GM12874 (cell line): ENCODE results near the gene FHIP1A.

ENCODE experiments used
- CTCF ChIP-seq: IDR thresholded peaks from 2 replicates; pipeline ENCODE4 v1.5.1; 2011; ENCODE audit warnings: low read depth, mild to moderate bottlenecking, control low read depth, low read length, moderate library complexity; ENCODE audit not compliant: insufficient read depth

FHIP1A gene

GRCh38 chr4:151395873-151396272 lies 13.1 kb upstream of the FHIP1A start:
- TF ChIP-seq CTCF, result no peak

- no peak for TF ChIP-seq CTCF
Measured at GRCh38 chr4:151400343-151400742, 8.6 kb upstream of the FHIP1A start.

- TF ChIP-seq CTCF, result no peak
Measured at GRCh38 chr4:151401739-151402138, 7.2 kb upstream of the FHIP1A start.

- no peak for TF ChIP-seq CTCF
Measured at GRCh38 chr4:151402145-151402865, 6.7 kb upstream of the FHIP1A start.

GRCh38 chr4:151403656-151404055 lies 5.3 kb upstream of the FHIP1A start:
- no peak for TF ChIP-seq CTCF

- no peak for TF ChIP-seq CTCF
Measured at GRCh38 chr4:151407018-151407417, 2.0 kb upstream of the FHIP1A start.

- TF ChIP-seq CTCF, result no peak
Measured at GRCh38 chr4:151407466-151408379, 1.3 kb upstream of the FHIP1A start.
